Heart left ventricle (tissue), 16 donors: ENCODE data around the gene SELENOF. TPM values are rescaled to one million over a fixed set of nuclear protein-coding genes. Genes with fewer than 3 reads are reported as not detected.

Experiments
- ATAC-seq, 4 donors: fragments of 200-7000 bp; cut with Tn5 transposase; one replicate each; pipeline ENCODE4 v1.9.1; 2020 to 2022; ENCODE audit warnings: moderate library complexity in 4 of 4, mild to moderate bottlenecking in 3 of 4, moderate number of reproducible peaks in 1 of 4
- DNase-seq, 5 donors: peaks; one replicate each; pipeline ENCODE4 v3.0.0-alpha.2; 2020
- H3K27ac ChIP-seq, 12 donors: fragments of 200-600 bp; sonication (generic) in 4 of 12; one replicate each; pipeline versions ENCODE4 v1.5.0 to v1.8.0; 2016 to 2022; ENCODE audit warnings: mild to moderate bottlenecking in 2 of 12
- H3K27me3 ChIP-seq, 9 donors: fragments of 200-600 bp; sonication (generic) in 2 of 9; one replicate each; pipeline versions ENCODE4 v1.5.1 to v1.8.0; 2016 to 2022; ENCODE audit warnings: mild to moderate bottlenecking in 3 of 9
- H3K36me3 ChIP-seq, 9 donors: fragments of 200-600 bp; sonication (generic) in 2 of 9; one replicate each; pipeline versions ENCODE4 v1.5.0 to v1.8.0; 2018 to 2022; ENCODE audit warnings: mild to moderate bottlenecking in 2 of 9
- H3K4me1 ChIP-seq, 12 donors: fragments of 200-600 bp; sonication (generic) in 4 of 12; one replicate each; pipeline versions ENCODE4 v1.5.0 to v1.8.0; 2016 to 2022; ENCODE audit warnings: mild to moderate bottlenecking in 3 of 12
- H3K4me3 ChIP-seq, 12 donors: fragments of 200-600 bp; sonication (generic) in 4 of 12; one replicate each; pipeline versions ENCODE4 v1.5.0 to v1.8.0; 2017 to 2022; ENCODE audit warnings: mild to moderate bottlenecking in 9 of 12, moderate library complexity in 4 of 12
- H3K9me3 ChIP-seq, 12 donors: fragments of 200-600 bp; sonication (generic) in 4 of 12; one replicate each; pipeline versions ENCODE4 v1.5.0 to v1.8.0; 2016 to 2022; ENCODE audit warnings: mild to moderate bottlenecking in 1 of 12
- CTCF ChIP-seq, 12 donors: fragments of 200-600 bp; sonication (generic) in 4 of 12; IDR thresholded peaks; one replicate each; pipeline versions ENCODE4 v1.5.0 to v1.8.0; 2018 to 2022; ENCODE audit warnings: antibody characterized with exemption in 12 of 12, mild to moderate bottlenecking in 5 of 12
- POLR2A ChIP-seq, 2 donors: fragments of 450-650 bp; IDR thresholded peaks; one replicate each; pipeline ENCODE4 v1.6.1; 2017; ENCODE audit warnings: antibody characterized with exemption in 2 of 2, mild to moderate bottlenecking in 2 of 2, moderate library complexity in 2 of 2
- WGBS, 4 donors: extraction: QIAGEN DNeasy Blood & Tissue Kit in 2 of 4; methylation state at CpG; one replicate each; pipeline versions ENCODE4 v1.1.5 to v1.1.7; 2013 to 2018; 5-methylcytosine and 5-hydroxymethylcytosine counted together
- intact Hi-C, 10 donors: fragments of 100-400 bp; cut with DNase I; formaldehyde crosslinking; loops; one replicate each; pipeline versions ENCODE4 v1.11.1 to v1.14.2; 2022
- polyA plus RNA-seq, 2 donors: library from polyadenylated mRNA; stranded (reverse); fragments of 200-250 nt; gene quantifications; one replicate each; pipeline ENCODE4 v1.2.3, GENCODE V29; 2013
- total RNA-seq, 9 donors: library from RNA; depleted of rRNA in 2 of 9; stranded (reverse); fragments of >200 nt in 2 of 9; fragmentation: NEBNext Ultra II Directional in 3 of 9; extraction: Animal tissue kit (Norgen Biotek cat#: 25700) in 3 of 9; gene quantifications; one replicate each; pipeline versions ENCODE4 v1.1.0 to v1.2.4, GENCODE V29; 2016 to 2023
- donor health status: ischemic (EF 13 %, LVEDD 7.1; RV severe dilation, severe dysfunction).
- donor health status: healthy with polysubstance abuse.
- donor health status: DM: no; HTN: yes; CAD: no.
- donor health status: DM: no; HTN: no; CAD: no.
- donor health status: ischemic (EF 25% LVEDD 6.9; RV normal size, moderate dysfunction).
- donor health status: ischemic (EF 25% LVEDD 5.7; RV mildly dilated, moderate dysfunction).
- donor health status: healthy.
- donor health status: DM: yes; HTN: yes; CAD: no.
- donor health status: ischemic (EF 35%, LVEDD 5.7; RV mildly dilated, moderate dysfunction).
- donor health status: nonischemic (EF 11% LVEDD 7.7; RV severe dilation, severe dysfunction).
- donor health status: DM: yes; HTN: yes; CAD: no.
- donor health status: PGD.
- donor health status: ischemic (EF 29% LVEDD 5.4; RV normal size, mild dysfunction).
- donor health status: nonischemic (EF 23%, LVEDD 6.1; RV moderate dilation, normal function).

SELENOF gene
- total and polyA plus RNA-seq, 11 donors, result 46.8 to 125 (median 76.1) TPM

GRCh38 chr1:86933051-86933450 is 19.1 kb upstream of the SELENOF start:
- no peak for DNase-seq
- Histone ChIP-seq H3K9me3 (no peaks in the 10 kb centered on the region), H3K4me1 (peaks cover 0 to 12% (median 0%) of the 10 kb centered on the region in 12 donors), H3K27me3 (no peaks in the 10 kb centered on the region), H3K27ac (no peak overlapping the region), H3K36me3 (no peaks in the 10 kb centered on the region), H3K4me3 (no peak overlapping the region)
- TF ChIP-seq POLR2A (IDR thresholded peaks at IDR 0.05) (no peak), CTCF (IDR thresholded peaks at IDR 0.05) (no peak)
- intact Hi-C loops, result no loop called here
- no peak for ATAC-seq
- 93 to 98% (median 96%) methylated on average over 3 of the region's 3 CpGs for WGBS, 4 donors

- Histone ChIP-seq H3K36me3 (no peaks in the 10 kb centered on the region), H3K9me3 (peaks cover 0 to 6% (median 0%) of the 10 kb centered on the region in 12 donors), H3K4me1 (peaks cover 0 to 10% (median 0%) of the 10 kb centered on the region in 12 donors), H3K27ac (no peak overlapping the region), H3K27me3 (no peaks in the 10 kb centered on the region), H3K4me3 (no peak overlapping the region)
- TF ChIP-seq CTCF (IDR thresholded peaks at IDR 0.05), result no peak
- TF ChIP-seq POLR2A (IDR thresholded peaks at IDR 0.05), result no peak
- ATAC-seq, result no peak
- DNase-seq, result no peak
- 37 to 49% (median 45%) methylated on average over 1 of the region's 1 CpG for WGBS, 4 donors
- intact Hi-C loops, result no loop called here
Measured at GRCh38 chr1:86928819-86929218, 14.9 kb upstream of the SELENOF start.

- H3K36me3 ChIP-seq, result no peaks in the 10 kb centered on the region
Measured at GRCh38 chr1:86926883-86927282, 13.0 kb upstream of the SELENOF start.

GRCh38 chr1:86925742-86926141 is 11.8 kb upstream of the SELENOF start:
- H3K4me1 ChIP-seq, result peaks cover 0 to 8% (median 0%) of the 10 kb centered on the region in 12 donors
- TF ChIP-seq CTCF (IDR thresholded peaks at IDR 0.05) (no peak), POLR2A (IDR thresholded peaks at IDR 0.05) (no peak)
- H3K27me3 ChIP-seq, result no peaks in the 10 kb centered on the region
- WGBS, 4 donors, result 91 to 100% (median 98%) methylated on average over 1 of the region's 1 CpG
- intact Hi-C loops, result no loop called here
- H3K27ac ChIP-seq, result no peak overlapping the region
- H3K9me3 ChIP-seq, result peaks cover 0 to 25% (median 7%) of the 10 kb centered on the region in 12 donors
- ATAC-seq, result no peak
- H3K4me3 ChIP-seq, result no peak overlapping the region
- no peak for DNase-seq
- H3K36me3 ChIP-seq, result no peaks in the 10 kb centered on the region

More at GRCh38 chr1:86926883-86927282, 13.0 kb upstream of the SELENOF start:
- DNase-seq (no peak), ATAC-seq (no peak)
- TF ChIP-seq CTCF (IDR thresholded peaks at IDR 0.05) (no peak), POLR2A (IDR thresholded peaks at IDR 0.05) (no peak)
- Histone ChIP-seq H3K27ac (no peak overlapping the region), H3K9me3 (peaks cover 0 to 23% (median 7%) of the 10 kb centered on the region in 12 donors), H3K4me3 (no peak overlapping the region), H3K4me1 (peaks cover 0 to 8% (median 0%) of the 10 kb centered on the region in 12 donors), H3K27me3 (no peaks in the 10 kb centered on the region)
- WGBS, 4 donors, result 90 to 98% (median 98%) methylated on average over 1 of the region's 1 CpG
- intact Hi-C loops, result no loop called here
